ENCODE measurements around the gene RETN. TPM values are rescaled to one million over a fixed set of nuclear protein-coding genes. Genes with fewer than 3 reads are reported as not detected.
"Not testable (repeated sequence)": the region's sequence is repeated elsewhere in the genome, so short reads cannot be mapped to it uniquely, and the experiment has no call there.

Gene RETN
- total RNA-seq, 1 donor from 2014 or later = not detected

DNA sequence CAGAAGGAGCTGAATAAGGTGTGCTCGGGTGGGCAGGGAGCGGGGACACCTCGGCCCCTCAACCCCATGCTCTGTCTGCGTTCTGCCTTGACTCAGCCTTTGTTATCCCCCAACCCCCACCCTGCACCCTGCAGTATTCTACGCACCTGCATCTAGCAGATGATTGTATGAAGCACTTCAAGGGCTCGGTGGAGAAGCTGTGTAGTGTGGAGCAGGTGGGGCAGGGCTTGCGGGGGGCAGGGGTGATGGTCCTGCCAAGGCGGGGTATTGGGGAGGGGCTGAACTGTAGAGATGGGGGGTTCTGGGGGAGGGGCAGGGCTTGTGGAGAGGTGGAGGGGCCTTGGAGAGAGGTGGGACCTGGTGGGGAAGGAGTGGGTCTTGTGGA lies 25.8 kb upstream of the RETN start:
- DNase-seq (ENCODE audit: low read depth) (no peak), FAIRE-seq (no peak)
- H3K9ac ChIP-seq (ENCODE audit: low read length) = no peak overlapping the region
- no peaks in the 10 kb centered on the region for H3K9me3 Mint-ChIP-seq (ENCODE audit: unreplicated experiment)
- no peaks in the 10 kb centered on the region for H3K4me1 Mint-ChIP-seq (ENCODE audit: low read depth, unreplicated experiment)
- H2AFZ ChIP-seq (ENCODE audit: low read depth, low read length) = no peak overlapping the region
- no peaks in the 10 kb centered on the region for H3K27me3 Mint-ChIP-seq (ENCODE audit: low read depth, unreplicated experiment)
- no peak overlapping the region for H3K4me3 Mint-ChIP-seq (ENCODE audit: unreplicated experiment)
- H3K9me3 ChIP-seq (ENCODE audit: insufficient read depth, low read depth, low read length) = peaks cover 5% of the 10 kb centered on the region
- no peaks in the 10 kb centered on the region for H3K79me2 ChIP-seq (ENCODE audit: insufficient read depth, low read length)
- peaks cover 2% of the 10 kb centered on the region for H3K27me3 ChIP-seq (ENCODE audit: insufficient read depth, low read length)
- H3K4me1 ChIP-seq (ENCODE audit: insufficient read depth, low read length) = no peaks in the 10 kb centered on the region
- no peak overlapping the region for H3K4me2 ChIP-seq (ENCODE audit: low read length)
- H3K36me3 Mint-ChIP-seq (ENCODE audit: low read depth, unreplicated experiment) = peaks cover 1% of the 10 kb centered on the region
- H3K36me3 ChIP-seq (ENCODE audit: insufficient read depth, low read length) = no peaks in the 10 kb centered on the region
- no peaks in the 10 kb centered on the region for H4K20me1 ChIP-seq (ENCODE audit: insufficient read depth, low read length)
- no peak overlapping the region for H3K27ac Mint-ChIP-seq (ENCODE audit: unreplicated experiment)
- no peak for TF ChIP-seq EZH2 (IDR thresholded peaks at IDR 0.05; ENCODE audit: insufficient read depth, low read length)
- TF ChIP-seq, protein P1, sequence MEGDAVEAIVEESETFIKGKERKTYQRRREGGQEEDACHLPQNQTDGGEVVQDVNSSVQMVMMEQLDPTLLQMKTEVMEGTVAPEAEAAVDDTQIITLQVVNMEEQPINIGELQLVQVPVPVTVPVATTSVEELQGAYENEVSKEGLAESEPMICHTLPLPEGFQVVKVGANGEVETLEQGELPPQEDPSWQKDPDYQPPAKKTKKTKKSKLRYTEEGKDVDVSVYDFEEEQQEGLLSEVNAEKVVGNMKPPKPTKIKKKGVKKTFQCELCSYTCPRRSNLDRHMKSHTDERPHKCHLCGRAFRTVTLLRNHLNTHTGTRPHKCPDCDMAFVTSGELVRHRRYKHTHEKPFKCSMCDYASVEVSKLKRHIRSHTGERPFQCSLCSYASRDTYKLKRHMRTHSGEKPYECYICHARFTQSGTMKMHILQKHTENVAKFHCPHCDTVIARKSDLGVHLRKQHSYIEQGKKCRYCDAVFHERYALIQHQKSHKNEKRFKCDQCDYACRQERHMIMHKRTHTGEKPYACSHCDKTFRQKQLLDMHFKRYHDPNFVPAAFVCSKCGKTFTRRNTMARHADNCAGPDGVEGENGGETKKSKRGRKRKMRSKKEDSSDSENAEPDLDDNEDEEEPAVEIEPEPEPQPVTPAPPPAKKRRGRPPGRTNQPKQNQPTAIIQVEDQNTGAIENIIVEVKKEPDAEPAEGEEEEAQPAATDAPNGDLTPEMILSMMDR (IDR thresholded peaks at IDR 0.05; ENCODE audit: insufficient read depth, low read depth, low read length) = no peak
- H3K27ac ChIP-seq (ENCODE audit: low read depth, low read length) = no peak overlapping the region
- no peak overlapping the region for H3K4me3 ChIP-seq (ENCODE audit: insufficient read depth, low read depth, low read length)

GRCh38 chr19:7643629-7644549 lies 25.0 kb upstream of the RETN start:
- FAIRE-seq; H3K27ac ChIP-seq (ENCODE audit: low read depth, low read length); H3K36me3 ChIP-seq (ENCODE audit: insufficient read depth, low read length); H4K20me1 ChIP-seq (ENCODE audit: insufficient read depth, low read length); H3K9me3 Mint-ChIP-seq (ENCODE audit: unreplicated experiment); H3K79me2 ChIP-seq (ENCODE audit: insufficient read depth, low read length); DNase-seq (ENCODE audit: low read depth); H3K4me1 ChIP-seq (ENCODE audit: insufficient read depth, low read length); H3K4me1 Mint-ChIP-seq (ENCODE audit: low read depth, unreplicated experiment); H2AFZ ChIP-seq (ENCODE audit: low read depth, low read length); H3K27ac Mint-ChIP-seq (ENCODE audit: unreplicated experiment); H3K4me3 Mint-ChIP-seq (ENCODE audit: unreplicated experiment); H3K4me2 ChIP-seq (ENCODE audit: low read length); H3K9me3 ChIP-seq (ENCODE audit: insufficient read depth, low read depth, low read length); H3K4me3 ChIP-seq (ENCODE audit: insufficient read depth, low read depth, low read length); H3K27me3 Mint-ChIP-seq (ENCODE audit: low read depth, unreplicated experiment); H3K9ac ChIP-seq (ENCODE audit: low read length); H3K36me3 Mint-ChIP-seq (ENCODE audit: low read depth, unreplicated experiment); H3K27me3 ChIP-seq (ENCODE audit: insufficient read depth, low read length): not testable (repeated sequence)

DNA sequence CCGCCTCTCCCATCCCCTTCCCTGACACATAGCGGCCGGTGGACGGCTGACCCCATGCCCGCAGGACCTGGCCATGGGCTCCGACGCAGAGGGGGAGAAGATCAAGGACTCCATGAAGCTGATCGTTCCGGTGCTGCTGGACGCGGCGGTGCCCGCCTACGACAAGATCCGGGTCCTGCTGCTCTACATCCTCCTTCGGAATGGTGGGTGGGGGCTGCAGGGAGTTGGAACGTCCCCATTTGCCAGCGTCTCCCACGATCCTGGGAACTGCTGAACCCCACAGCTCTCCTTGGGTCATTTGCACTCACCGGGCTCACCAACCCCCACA lies 24.3 kb upstream of the RETN start:
- TF ChIP-seq, protein P1 (IDR thresholded peaks at IDR 0.05; ENCODE audit: insufficient read depth, low read depth, low read length) = no peak
- no peak for TF ChIP-seq EZH2 (IDR thresholded peaks at IDR 0.05; ENCODE audit: insufficient read depth, low read length)
- H3K4me3 Mint-ChIP-seq (ENCODE audit: unreplicated experiment) = no peak overlapping the region
- H3K4me3 ChIP-seq (ENCODE audit: insufficient read depth, low read depth, low read length) = no peak overlapping the region
- no peak overlapping the region for H2AFZ ChIP-seq (ENCODE audit: low read depth, low read length)
- H4K20me1 ChIP-seq (ENCODE audit: insufficient read depth, low read length) = no peaks in the 10 kb centered on the region
- H3K27me3 Mint-ChIP-seq (ENCODE audit: low read depth, unreplicated experiment) = peaks cover 2% of the 10 kb centered on the region
- no peak for FAIRE-seq
- no peaks in the 10 kb centered on the region for H3K79me2 ChIP-seq (ENCODE audit: insufficient read depth, low read length)
- no peaks in the 10 kb centered on the region for H3K9me3 Mint-ChIP-seq (ENCODE audit: unreplicated experiment)
- H3K27ac ChIP-seq (ENCODE audit: low read depth, low read length) = no peak overlapping the region
- H3K36me3 ChIP-seq (ENCODE audit: insufficient read depth, low read length) = no peaks in the 10 kb centered on the region
- no peak overlapping the region for H3K9ac ChIP-seq (ENCODE audit: low read length)
- no peaks in the 10 kb centered on the region for H3K4me1 ChIP-seq (ENCODE audit: insufficient read depth, low read length)
- DNase-seq (ENCODE audit: low read depth) = no peak
- no peak overlapping the region for H3K27ac Mint-ChIP-seq (ENCODE audit: unreplicated experiment)
- H3K9me3 ChIP-seq (ENCODE audit: insufficient read depth, low read depth, low read length) = peaks cover 5% of the 10 kb centered on the region
- no peaks in the 10 kb centered on the region for H3K27me3 ChIP-seq (ENCODE audit: insufficient read depth, low read length)
- H3K4me2 ChIP-seq (ENCODE audit: low read length) = no peak overlapping the region
- no peaks in the 10 kb centered on the region for H3K4me1 Mint-ChIP-seq (ENCODE audit: low read depth, unreplicated experiment)
- peaks cover 1% of the 10 kb centered on the region for H3K36me3 Mint-ChIP-seq (ENCODE audit: low read depth, unreplicated experiment)
